ENCODE data around the gene HOXC4. TPM values are rescaled to one million over a fixed set of nuclear protein-coding genes. Genes with fewer than 3 reads are reported as not detected.
"Not testable (repeated sequence)": the region's sequence is repeated elsewhere in the genome, so short reads cannot be mapped to it uniquely, and the experiment has no call there.

HOXC4 gene
- total RNA-seq, 1 donor from 2014 or later, result not detected

DNA sequence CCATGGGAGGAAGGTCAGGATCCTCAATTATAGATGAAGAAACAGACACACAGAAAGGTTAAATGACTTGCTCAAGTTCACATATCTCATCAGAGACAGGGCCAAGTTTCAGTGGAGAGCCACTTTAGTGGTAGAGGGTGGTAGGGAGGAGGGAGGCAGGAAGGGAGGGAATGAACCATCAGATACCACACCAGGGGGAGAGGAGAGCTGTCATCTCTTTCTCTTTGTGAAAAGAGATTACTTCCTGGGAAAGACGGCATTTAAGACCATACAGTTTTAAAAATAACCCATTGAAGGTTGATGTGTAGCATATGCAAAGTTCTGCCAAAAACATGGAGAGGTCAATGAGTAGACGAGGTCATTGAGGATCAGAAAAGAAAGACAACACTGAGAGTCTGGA is 39.3 kb downstream of the HOXC4 start:
- not testable (repeated sequence) for DNase-seq

DNA sequence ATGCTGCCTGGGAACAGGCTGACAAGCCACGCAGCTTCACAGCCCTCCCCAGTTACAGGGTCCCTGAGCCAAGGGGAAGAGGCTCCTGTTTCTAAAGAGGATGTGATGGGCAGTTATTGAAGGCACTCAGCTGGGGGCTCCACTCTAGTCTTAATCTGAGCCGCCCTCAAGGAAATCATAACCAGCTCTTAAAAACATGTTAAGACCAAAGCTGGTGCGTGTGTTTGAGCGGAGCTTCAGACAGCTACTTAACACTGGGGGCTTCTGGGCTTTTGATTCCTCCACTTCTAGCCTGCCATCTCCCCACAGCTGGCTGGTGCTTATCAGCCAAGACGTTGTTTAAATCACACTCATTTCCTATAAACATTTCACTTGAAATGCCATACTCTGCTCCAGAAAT is 42.3 kb downstream of the HOXC4 start:
- not testable (repeated sequence) for DNase-seq

DNA sequence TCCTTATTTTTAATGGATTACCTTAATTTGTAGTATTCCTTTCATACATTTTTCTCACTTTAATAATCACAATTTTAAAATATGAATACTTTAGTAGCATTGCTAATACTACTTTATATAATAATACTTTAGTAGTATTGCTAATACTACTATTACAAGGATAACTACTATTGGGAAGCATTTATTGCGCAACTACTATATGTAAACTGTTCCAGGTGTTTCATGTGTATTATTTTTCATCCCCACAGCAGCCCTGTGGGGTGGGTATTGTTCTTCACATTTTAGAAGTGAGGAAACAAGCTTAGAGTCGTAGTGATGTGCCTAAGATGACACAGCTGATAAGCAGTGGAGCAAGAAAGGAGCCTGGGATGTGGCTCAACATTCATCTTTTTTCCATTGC is 45.0 kb downstream of the HOXC4 start:
- DNase-seq, result not testable (repeated sequence)

DNA sequence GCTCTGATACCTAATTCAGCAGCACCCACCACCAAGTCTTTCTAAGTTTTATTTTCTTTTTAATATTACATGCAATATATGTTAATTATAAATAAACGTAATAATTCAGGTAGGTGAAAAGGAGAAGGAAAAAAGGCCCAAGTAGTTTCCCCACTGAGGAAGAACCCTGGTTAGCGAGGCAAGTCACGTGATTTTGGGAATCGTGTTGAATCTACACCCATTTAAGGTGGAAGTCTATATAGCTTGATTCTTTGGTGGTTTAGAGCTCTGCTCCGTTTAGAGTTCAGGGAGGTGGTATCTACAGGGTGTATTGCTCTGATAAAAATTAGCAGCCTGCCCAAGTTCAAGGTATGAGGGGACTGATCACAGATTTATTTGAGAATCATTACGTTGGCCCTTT is 47.0 kb downstream of the HOXC4 start:
- not testable (repeated sequence) for DNase-seq

DNA sequence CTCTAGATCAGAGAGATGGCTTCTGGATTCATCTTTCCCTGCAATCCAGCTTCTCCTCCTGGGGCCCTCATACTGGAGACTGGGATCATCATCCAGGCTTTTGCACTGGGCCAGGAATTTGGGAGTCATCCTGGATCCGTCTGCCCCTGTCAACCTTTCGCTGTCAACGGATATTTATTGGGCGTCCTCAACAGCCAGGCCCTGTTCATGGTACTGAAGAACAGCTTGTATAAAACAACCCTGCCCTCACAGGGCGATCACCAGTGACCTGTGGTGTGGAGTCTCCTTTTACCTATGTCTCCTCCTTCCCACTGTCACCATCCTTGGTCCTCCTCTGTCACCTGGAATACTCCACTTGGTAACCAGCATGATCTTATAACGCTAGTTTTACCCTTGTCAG is 48.6 kb downstream of the HOXC4 start:
- not testable (repeated sequence) for DNase-seq

DNA sequence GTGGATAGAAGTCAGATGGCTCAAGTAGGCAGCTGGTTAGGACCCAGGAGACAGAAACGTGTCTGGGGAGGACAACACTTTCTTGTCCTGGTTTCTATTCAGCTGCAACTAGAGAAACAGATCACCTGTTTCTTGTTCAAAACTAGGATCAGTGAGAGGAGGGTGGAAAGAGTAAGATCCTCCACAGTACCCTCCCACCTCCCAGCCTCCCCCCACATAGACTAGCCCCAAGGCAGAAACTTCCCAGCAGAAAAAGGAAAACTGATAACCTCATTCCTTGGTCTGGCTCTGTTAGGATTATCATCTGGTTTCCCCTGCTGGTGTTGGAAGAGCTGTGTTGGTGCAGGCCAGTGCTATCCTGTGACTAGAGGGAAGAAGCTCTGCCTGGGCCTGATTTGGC is 50.2 kb downstream of the HOXC4 start:
- DNase-seq, result not testable (repeated sequence)

Small RNAs within 50 kb of the gene (small RNA-seq; reads per million reads assigned to genes)
- not detected for gene HOXC5
- gene MIR615, result not detected
- gene RF00019, result not detected

Other genes starting within 250 kb of the HOXC4 start
- not detected for gene HOXC13, start 115.0 kb upstream of the HOXC4 start, total RNA-seq
- gene HOXC12, start 98.9 kb upstream of the HOXC4 start, total RNA-seq, result not detected
- gene HOXC11, start 80.7 kb upstream of the HOXC4 start, total RNA-seq, result not detected
- not detected for gene HOTAIR, start 78.9 kb upstream of the HOXC4 start, total RNA-seq
- gene HOXC10, start 68.7 kb upstream of the HOXC4 start, total RNA-seq, result not detected
- not detected for gene HOXC9, start 53.7 kb upstream of the HOXC4 start, total RNA-seq
- gene HOXC8, start 44.9 kb upstream of the HOXC4 start, total RNA-seq, result not detected
- gene HOXC6, start 25.4 kb upstream of the HOXC4 start, total RNA-seq, result not detected
- not detected for gene HOXC5, start 20.8 kb upstream of the HOXC4 start, total RNA-seq
- gene SMUG1, start 135.2 kb downstream of the HOXC4 start, total RNA-seq, result 42.0 TPM
- gene CBX5, start 226.3 kb downstream of the HOXC4 start, total RNA-seq, result 104 TPM
- 524 TPM for gene HNRNPA1, start 226.9 kb downstream of the HOXC4 start, total RNA-seq
- gene NFE2, start 247.2 kb downstream of the HOXC4 start, total RNA-seq, result 0.62 TPM